Glutamatergic neuron (in vitro differentiated cells): ENCODE results near the gene PRPF38A. TPM values are rescaled to one million over a fixed set of nuclear protein-coding genes. Genes with fewer than 3 reads are reported as not detected.

Source experiments
- DNase-seq: peaks from one replicate; pipeline ENCODE4 v3.0.0; 2022
- H3K27ac Mint-ChIP-seq: one replicate; pipeline ENCODE4 v1.8.0; 2020; ENCODE audit warnings: mild to moderate bottlenecking, mixed read lengths, inconsistent platforms; ENCODE audit not compliant: unreplicated experiment
- H3K27me3 Mint-ChIP-seq: one replicate; pipeline ENCODE4 v1.8.0; 2020; ENCODE audit warnings: mild to moderate bottlenecking, moderate library complexity, mixed read lengths, inconsistent platforms; ENCODE audit not compliant: unreplicated experiment
- H3K36me3 Mint-ChIP-seq: one replicate; pipeline ENCODE4 v1.8.0; 2020; ENCODE audit warnings: mild to moderate bottlenecking, mixed read lengths, inconsistent platforms; ENCODE audit not compliant: unreplicated experiment
- H3K4me1 Mint-ChIP-seq: one replicate; pipeline ENCODE4 v1.8.0; 2020; ENCODE audit warnings: mild to moderate bottlenecking, low read depth, mixed read lengths, inconsistent platforms; ENCODE audit not compliant: unreplicated experiment
- H3K4me3 Mint-ChIP-seq: one replicate; pipeline ENCODE4 v1.8.0; 2020; ENCODE audit warnings: mild to moderate bottlenecking, mixed read lengths, inconsistent platforms; ENCODE audit not compliant: unreplicated experiment
- H3K9me3 Mint-ChIP-seq: one replicate; pipeline ENCODE4 v1.8.0; 2020; ENCODE audit warnings: mild to moderate bottlenecking, moderate library complexity, mixed read lengths, inconsistent platforms; ENCODE audit not compliant: unreplicated experiment
- CTCF ChIP-seq: fragments of 200-600 bp; sonication (generic); IDR thresholded peaks from one replicate; pipeline ENCODE4 v1.5.0; 2021; ENCODE audit not compliant: partially characterized antibody, unreplicated experiment
- total RNA-seq: library from RNA; stranded (reverse); fragmentation: NEBNext Ultra II Directional; extraction: Animal tissue kit (Norgen Biotek cat#: 25700); gene quantifications from one replicate; pipeline ENCODE4 v1.2.1, GENCODE V29; 2021; ENCODE audit not compliant: unreplicated experiment

Gene PRPF38A
- total RNA-seq, 1 donor from 2014 or later: 41.6 TPM

- DNase-seq: no peak
- TF ChIP-seq CTCF: no peak
- Mint-ChIP-seq H3K4me1 (no peaks in the 10 kb centered on the region), H3K9me3 (no peaks in the 10 kb centered on the region), H3K27me3 (no peaks in the 10 kb centered on the region), H3K36me3 (no peaks in the 10 kb centered on the region), H3K27ac (no peak overlapping the region), H3K4me3 (no peak overlapping the region)
Measured at GRCh38 chr1:52423771-52424170, 19.4 kb downstream of the PRPF38A start.

- TF ChIP-seq CTCF: no peak
- DNase-seq: no peak
- H3K27me3 Mint-ChIP-seq: no peaks in the 10 kb centered on the region
- no peak overlapping the region for H3K4me3 Mint-ChIP-seq
- H3K27ac Mint-ChIP-seq: no peak overlapping the region
- no peaks in the 10 kb centered on the region for H3K4me1 Mint-ChIP-seq
- no peaks in the 10 kb centered on the region for H3K9me3 Mint-ChIP-seq
- no peaks in the 10 kb centered on the region for H3K36me3 Mint-ChIP-seq
Measured at GRCh38 chr1:52424231-52424636, 19.8 kb downstream of the PRPF38A start.

GRCh38 chr1:52424813-52425212 lies 20.4 kb downstream of the PRPF38A start:
- no peaks in the 10 kb centered on the region for H3K4me1 Mint-ChIP-seq
- TF ChIP-seq CTCF: no peak
- H3K4me3 Mint-ChIP-seq: no peak overlapping the region
- no peaks in the 10 kb centered on the region for H3K9me3 Mint-ChIP-seq
- DNase-seq: no peak
- H3K27me3 Mint-ChIP-seq: no peaks in the 10 kb centered on the region
- no peak overlapping the region for H3K27ac Mint-ChIP-seq
- no peaks in the 10 kb centered on the region for H3K36me3 Mint-ChIP-seq

- Mint-ChIP-seq H3K27ac (no peak overlapping the region), H3K4me1 (no peaks in the 10 kb centered on the region), H3K27me3 (peaks cover 2% of the 10 kb centered on the region), H3K4me3 (no peak overlapping the region), H3K36me3 (no peaks in the 10 kb centered on the region), H3K9me3 (peaks cover 1% of the 10 kb centered on the region)
- TF ChIP-seq CTCF: no peak
- no peak for DNase-seq
Measured at GRCh38 chr1:52426371-52426770, 22.0 kb downstream of the PRPF38A start.

GRCh38 chr1:52427152-52427551 lies 22.8 kb downstream of the PRPF38A start:
- Mint-ChIP-seq H3K36me3 (no peaks in the 10 kb centered on the region), H3K4me3 (no peak overlapping the region), H3K4me1 (no peaks in the 10 kb centered on the region), H3K27me3 (peaks cover 2% of the 10 kb centered on the region), H3K9me3 (peaks cover 1% of the 10 kb centered on the region), H3K27ac (no peak overlapping the region)
- DNase-seq: no peak
- no peak for TF ChIP-seq CTCF
